CMK (cell line): ENCODE data around the gene RUSC1.

Experiments
- DNase-seq: peaks from one replicate; pipeline ENCODE4 v3.0.0-alpha.2; 2010; ENCODE audit warnings: low read depth

RUSC1 gene

DNA sequence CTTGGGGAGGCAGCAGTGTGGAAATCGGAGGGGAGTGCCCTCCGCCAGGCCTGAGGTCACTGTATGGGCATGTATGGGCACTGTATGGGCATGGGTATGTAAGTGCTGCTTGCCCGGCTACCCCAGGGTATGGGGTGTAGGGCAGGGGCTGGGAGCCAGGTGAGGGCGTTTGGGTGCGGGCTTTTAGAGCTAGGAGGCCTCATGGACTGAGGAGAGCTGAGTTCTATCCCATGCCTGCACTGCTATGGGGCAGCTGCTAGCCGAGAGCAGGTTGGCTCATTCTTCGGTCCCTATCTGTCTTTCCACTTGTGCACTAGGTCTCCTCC lies 24.8 kb upstream of the RUSC1 start:
- no peak for DNase-seq

DNA sequence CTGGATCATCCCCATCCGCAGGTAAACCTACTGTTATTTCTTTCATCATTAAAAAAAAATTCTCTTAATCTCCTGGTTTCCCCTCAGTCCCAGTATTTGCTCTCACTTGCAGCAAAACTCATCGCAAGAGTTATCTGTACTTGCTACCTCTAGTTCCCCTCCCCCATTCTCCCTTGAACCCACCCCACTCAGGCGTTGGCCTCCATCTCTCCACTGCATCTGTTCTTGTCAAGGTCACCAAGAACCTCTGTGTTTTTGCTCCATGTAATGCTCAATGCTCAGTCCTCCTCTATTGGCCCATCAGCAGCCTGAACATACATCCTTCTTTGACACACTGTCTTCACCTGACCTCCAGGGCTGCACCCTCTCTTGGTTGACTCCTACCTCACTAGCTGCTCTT lies 24.0 kb upstream of the RUSC1 start:
- no peak for DNase-seq

DNA sequence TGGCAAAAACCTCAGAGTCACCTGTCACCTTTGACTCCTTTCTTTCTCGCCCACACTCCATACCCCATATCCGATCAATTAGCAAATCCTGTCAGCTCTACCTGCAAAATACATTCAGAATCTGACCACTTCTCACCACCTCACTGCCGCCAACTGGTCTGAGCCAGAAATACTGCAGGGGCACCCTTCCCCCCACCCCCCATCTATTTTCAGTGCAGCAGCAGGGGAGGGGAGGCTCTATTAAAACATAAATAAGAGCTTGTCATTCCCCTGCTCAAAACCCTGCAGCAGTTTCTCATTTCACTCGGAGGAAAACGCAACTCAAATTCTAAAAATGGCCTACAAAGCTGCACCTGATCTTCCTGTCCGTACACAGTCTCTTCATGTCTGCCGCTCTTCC lies 23.3 kb upstream of the RUSC1 start:
- no peak for DNase-seq

DNA sequence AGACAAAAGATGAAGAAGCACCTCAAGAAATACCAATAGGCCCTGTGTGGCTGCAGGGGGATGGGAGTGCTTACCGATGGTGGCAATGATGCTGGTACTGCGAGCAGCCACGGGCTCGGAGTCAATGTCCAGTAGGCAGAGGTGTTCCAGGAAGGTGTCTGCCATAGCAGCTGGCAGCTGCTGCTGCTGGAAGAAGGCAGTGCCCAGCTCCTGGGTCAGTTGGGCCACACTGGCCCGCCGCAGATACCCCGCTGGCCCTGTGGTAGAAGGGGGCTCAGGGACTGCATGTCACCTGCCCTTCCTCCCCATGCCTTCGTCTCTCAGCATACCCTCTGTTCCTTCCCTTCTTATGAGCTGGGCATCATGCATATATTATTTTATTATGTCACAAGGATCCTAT lies 20.7 kb upstream of the RUSC1 start:
- DNase-seq, result no peak

DNA sequence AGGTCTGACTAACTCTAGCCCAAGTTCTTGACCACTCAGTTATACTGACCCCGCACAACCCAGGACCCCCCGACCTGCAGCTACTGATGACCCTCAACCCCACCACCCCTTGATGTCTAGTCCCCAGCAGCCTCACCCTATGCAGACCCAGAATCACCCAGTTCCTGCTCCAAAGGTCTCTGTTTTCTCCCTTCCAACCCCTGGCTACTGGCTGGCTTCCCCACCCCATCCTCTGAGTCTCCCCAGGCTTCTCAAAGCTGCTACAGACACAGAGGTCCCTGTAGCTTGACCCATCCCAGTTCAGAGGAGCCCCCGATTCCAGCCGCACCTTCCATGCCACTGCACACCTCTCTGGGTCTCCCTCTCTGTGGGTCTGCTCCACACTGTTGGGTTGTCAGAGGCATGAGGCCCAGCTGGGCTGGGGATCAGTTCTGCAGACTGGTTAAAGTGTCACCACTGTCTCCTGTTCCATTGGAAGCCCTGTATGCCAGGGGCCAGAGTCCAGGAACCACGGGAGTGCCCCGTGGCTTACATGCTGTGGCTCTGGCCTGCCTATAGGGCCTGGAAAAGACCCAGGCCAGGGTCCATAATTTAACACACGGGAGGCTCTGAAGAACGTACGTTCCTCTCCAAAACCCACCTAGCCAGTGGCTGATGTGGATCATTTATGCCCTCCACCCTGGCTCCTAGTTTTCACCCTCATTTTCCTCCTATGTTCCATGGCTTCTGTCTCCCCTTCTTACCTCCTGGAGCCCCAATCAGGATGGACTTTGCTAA lies 20.0 kb upstream of the RUSC1 start:
- DNase-seq, result no peak

DNA sequence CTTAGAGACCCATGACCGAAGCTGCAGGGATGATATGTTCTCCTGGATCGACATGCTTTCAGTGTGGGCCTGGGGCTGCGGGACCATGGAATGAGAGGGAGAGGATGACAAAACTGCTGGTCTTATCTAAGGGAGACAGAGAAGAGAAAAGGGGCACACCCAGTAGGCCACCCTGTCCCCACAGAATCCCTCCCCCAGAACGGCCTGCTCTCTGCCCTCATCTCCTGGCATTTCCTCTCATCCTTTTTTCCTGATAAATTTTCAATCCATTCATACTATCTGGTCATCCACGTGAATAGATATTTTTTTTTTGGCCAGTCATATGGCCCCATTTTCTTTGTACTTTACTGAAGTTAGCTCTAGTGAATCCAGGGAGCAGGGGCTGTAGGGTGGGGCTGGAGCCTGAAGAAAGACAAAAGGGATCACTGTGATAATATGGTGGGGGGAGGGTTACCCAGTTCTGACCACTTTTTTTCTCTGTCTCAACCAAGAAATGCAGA lies 19.3 kb upstream of the RUSC1 start, which contains the start of gene PKLR:
Gene PKLR (minus strand): TSS at position 97 of the 500 bp plus-strand sequence. CDS start 43 bp downstream, at position 54.
- no peak for DNase-seq

DNA sequence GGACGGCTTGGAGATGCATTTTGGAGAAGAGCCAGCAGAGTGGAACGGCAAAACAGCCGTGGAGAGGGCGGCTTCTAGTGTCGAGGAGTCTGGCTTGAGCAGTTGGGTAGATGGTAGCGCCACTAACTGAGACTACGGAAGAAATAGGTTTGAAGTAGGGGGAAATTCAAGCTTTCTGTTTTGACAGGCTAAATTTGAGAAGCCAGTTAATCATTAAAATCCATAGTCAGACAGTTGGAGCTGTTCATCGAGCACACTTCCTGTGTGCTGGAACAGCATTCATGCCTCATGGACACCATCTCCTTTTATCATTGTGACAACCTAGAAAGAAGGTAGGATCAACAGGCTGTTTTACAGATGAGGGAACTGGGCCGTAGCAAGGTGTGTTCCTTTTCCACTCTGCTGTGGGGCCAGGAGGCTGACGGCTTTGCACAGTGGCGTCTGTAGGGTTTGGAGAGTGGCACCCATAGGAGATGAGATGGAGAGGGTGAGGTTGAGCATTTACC lies 16.1 kb upstream of the RUSC1 start:
- no peak for DNase-seq

DNA sequence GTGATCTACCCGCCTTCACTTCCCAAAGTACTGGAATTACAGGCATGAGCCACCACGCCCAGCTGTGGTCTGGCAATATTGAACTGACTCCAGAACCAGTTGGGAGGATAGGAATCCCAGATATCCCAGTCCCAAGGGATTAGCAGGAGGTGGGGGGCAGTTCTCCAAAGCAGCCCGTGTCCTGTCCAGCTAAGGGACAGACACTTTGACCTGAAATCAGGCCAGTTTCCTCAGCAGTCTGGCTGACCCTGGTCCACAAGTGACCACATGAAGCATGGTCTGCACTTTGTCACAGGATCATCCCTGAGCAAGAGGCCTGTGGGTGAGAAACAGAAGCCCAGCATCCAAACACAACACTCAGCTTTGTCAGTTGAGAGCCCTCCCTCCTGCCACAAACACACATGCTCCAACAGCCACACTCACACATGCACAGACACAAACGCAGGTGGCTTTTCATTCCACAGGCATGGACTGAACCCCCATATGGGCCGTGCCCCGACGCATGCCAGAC lies 14.8 kb upstream of the RUSC1 start:
- no peak for DNase-seq

DNA sequence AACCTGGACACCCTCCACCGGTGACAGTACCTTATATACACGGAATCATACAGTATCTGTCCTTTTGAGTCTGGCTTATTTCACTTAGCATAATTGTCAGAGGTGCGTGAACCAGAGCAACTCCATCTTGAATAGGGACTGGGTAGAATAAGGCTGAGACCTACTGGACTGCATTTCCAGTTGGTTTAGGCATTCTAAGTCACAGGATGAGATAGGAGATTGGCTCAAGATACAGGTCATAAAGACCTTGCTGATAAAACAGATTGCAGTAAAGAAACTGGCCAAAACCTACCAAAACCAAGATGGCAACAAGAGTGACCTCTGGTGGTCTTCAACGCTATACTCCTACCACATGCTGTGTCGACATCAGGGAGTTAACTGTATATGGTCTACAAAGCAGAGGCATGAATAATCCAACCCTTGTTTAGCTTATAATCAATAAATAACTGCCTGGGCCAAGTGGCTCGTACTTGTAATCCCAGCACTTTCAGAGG lies 13.4 kb upstream of the RUSC1 start:
- DNase-seq, result no peak

DNA sequence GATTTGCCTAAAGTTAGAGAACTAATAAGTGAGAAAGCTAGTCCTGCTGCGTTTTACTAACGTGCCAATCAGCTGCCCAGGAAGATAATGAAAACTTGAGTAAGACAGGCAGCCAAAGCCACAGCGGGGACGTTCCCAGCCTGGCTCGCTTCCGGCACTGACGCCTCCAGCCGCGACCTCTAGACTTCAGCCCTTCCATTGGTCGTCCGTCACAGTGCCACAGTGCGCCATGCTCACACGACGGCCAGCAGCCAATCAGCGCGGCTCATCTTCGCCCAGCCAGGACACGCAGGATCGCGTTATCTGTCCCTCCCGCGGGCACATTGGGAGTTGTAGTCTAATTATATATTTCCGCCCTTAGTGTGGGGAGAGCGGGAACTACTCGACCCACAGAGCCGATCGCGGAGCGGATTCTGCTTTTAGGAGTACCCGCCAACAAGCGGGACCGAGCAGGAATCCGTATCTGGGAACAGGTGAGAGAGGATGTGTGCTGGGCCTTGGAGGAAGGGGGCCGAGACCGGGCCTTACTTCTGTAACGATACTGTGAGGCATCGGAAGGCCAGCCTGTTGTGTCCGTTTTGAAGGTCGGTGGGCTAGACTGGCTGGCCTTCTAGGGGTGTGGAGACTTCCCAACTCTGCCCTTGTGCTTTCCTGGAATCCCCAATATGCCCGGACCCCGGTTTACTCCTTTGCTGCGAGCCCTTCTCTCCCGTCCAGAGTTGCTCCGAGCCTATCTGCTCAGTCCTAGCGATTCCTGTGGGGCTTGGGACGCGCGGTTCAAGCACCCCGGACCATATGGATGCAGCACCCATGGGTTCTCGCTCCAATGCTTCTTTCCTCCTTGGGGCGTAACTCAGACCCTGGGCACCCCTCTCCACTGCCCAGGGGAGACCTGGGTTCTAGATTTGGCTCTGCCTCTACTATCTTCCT lies 11.9 kb upstream of the RUSC1 start, which contains the start of gene FDPS:
Gene FDPS (plus strand): TSS at position 374 of the 930 bp plus-strand sequence. CDS start 924 bp downstream, outside the sequence.
- peak; percentile 97 for DNase-seq

DNA sequence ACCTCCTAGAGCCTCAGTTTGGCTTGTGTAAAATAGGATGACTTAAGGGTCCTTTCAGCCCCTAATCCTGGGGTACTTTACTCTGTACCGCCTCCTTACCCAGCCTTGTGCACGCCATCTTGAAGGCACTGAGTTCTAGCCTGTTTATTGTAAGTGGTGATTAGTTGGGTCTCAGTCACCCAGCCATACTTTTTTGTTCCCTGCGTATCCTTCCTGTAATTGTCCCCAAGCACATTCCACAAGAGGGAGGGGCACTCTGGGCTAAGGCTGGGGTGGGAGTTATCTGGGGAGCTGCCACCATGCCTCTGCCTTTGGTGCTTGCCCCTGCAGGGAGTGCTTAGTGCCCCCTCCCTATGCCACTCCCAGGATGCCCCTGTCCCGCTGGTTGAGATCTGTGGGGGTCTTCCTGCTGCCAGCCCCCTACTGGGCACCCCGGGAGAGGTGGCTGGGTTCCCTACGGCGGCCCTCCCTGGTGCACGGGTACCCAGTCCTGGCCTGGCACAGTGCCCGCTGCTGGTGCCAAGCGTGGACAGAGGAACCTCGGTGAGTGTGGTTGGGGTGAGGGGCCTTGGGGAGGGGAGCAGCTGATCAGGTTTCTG lies 11.2 kb upstream of the RUSC1 start:
- DNase-seq, result no peak

DNA sequence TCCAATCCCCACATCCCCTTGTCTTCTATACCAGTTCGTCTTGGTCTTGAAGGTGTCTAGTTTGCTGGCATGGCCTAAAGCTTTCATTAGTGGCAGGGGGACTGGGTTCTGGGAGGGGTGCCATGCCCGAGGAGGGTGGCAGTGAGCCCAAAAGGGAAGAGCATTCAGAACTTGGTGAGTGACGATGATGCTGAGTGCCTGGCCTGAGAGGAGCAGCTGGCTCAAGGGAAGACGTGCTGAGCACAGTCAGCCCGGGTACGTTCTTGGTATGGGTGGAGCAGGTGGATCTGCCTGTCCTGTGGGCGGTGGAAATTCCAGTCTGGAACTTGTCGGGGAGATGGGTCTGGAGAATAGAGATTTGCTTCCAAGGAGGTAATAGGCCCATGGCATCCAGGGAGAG lies 7.4 kb upstream of the RUSC1 start:
- no peak for DNase-seq

DNA sequence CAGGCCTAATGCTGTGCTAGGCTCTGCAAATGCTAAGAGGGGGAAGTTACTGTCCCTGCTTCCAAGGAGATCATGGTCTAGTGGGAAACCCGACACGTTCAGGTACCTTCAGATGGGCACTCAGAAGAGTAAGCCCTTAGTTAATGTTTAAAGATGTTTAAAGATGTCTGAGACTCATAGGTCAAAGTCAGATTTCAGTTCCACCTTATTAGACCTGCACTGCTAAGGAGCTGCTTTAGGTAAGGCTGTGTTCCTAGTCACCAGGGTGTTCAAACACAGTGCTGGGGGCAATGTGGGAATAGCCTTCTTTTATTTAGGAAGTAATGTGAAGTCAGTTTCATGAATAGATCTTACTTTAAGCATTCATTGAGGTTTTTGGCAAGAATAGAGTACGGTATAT lies 3.8 kb upstream of the RUSC1 start:
- no peak for DNase-seq

DNA sequence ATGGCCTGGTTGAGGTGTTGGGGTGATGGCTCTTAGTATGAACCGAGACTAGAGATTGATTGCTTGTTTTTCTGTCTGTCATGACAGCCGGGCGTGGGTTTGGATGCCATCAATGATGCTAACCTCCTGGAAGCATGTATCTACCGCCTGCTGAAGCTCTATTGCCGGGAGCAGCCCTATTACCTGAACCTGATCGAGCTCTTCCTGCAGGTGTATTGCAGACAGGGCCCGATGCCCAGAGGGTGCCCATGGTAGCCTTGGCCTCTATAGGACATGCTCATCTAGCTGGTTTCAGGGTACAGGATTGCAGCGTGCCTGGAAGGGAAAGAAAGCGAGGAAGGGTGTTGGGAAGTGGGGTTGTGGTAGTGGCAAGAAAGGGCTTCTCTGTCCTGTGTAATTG lies 2.6 kb upstream of the RUSC1 start:
- no peak for DNase-seq

DNA sequence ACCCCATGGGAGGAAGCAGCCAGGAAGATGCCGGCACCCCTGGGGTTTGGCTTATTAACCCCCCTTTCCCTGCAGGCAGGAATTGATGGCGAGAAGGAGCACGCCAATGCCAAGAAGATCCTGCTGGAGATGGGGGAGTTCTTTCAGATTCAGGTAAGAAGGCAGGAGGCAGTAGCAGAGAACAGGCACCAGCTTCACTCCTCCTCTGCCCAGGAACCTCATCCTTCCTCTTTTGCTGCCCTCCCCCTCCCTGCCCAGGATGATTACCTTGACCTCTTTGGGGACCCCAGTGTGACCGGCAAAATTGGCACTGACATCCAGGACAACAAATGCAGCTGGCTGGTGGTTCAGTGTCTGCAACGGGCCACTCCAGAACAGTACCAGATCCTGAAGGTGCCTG lies 1.2 kb upstream of the RUSC1 start:
- DNase-seq, result no peak

DNA sequence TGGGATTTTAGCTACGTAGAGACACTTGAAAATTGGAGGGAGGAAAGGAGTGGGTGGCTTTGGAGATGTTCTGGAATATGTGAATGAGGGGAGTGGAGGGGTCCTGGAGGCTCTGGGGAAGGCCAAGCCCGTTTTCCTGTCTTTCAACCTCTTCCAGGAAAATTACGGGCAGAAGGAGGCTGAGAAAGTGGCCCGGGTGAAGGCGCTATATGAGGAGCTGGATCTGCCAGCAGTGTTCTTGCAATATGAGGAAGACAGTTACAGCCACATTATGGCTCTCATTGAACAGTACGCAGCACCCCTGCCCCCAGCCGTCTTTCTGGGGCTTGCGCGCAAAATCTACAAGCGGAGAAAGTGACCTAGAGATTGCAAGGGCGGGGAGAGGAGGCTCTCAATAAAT lies 442 bp upstream of the RUSC1 start:
- DNase-seq, result no peak

DNA sequence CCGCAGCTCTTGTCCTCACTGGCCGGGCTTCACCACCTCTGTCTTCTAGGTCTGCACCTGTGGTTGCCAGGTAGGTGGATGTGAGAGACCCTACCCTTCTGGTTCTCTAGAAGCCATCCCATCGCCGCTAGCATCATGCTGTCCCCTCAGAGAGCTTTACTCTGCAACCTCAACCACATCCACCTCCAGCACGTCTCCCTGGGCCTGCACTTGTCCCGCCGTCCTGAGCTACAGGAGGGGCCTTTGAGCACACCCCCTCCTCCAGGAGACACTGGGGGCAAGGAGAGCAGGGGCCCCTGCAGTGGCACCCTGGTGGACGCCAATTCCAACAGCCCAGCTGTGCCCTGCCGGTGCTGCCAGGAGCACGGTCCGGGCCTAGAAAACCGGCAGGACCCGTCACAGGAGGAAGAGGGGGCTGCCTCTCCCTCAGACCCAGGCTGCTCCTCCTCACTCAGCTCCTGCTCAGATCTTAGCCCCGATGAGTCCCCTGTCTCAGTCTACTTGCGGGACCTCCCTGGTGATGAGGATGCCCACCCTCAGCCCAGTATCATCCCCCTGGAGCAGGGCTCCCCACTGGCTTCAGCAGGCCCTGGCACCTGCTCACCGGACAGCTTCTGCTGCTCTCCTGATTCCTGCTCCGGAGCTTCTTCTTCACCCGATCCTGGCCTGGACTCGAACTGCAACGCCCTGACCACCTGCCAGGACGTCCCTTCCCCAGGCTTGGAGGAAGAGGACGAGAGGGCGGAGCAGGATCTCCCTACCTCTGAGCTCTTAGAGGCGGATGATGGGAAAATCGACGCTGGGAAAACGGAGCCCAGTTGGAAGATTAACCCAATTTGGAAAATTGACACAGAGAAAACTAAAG lies 1.2 kb downstream of the RUSC1 start:
- DNase-seq, result no peak

DNA sequence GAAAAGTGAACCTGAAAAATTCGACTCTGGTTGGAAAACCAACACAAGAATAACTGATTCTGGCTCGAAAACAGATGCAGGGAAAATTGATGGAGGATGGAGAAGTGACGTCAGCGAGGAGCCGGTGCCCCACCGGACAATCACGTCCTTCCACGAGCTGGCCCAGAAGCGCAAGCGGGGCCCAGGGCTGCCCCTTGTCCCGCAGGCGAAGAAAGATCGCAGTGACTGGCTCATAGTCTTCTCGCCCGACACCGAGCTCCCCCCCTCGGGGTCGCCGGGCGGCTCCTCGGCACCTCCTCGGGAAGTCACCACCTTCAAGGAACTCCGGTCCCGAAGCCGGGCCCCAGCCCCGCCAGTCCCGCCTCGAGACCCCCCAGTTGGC lies 1.9 kb downstream of the RUSC1 start:
- DNase-seq, result no peak

DNA sequence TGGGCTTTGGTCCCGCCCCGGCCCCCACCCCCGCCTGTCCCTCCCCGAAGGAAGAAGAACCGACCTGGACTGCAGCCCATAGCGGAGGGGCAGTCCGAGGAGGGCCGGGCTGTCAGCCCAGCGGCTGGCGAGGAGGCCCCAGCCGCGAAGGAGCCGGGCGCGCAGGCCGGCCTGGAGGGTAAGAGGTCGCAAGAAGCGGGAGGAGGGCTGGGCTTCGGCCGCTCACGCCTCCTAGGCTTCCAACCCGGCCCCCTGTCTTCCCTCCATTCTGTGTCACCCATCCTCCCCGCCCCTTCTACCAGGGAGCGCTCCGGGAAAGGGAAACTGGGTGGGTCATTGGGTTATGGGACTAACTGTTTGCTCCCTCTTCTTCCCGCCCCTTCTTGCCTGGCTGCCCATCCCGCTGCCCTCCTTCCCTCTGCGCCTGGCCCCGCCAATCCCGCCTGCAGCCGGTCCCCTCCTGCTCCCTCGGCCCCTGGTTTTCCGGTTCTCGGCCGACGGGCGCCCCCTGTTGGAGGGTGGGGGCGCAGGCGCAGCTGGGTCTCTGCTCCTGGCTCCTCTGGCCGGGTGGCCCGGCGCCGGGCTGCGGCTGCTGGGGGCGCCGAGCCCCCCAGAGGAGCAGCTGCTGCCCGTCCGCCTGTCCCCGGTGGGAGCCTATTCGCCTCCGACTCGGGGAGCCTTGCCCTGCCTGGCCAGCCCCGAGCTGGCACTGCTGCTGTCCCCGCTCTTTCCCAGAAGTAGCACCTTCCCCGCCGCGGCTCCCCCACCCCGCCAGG lies 2.4 kb downstream of the RUSC1 start:
- peak; percentile 78 for DNase-seq

DNA sequence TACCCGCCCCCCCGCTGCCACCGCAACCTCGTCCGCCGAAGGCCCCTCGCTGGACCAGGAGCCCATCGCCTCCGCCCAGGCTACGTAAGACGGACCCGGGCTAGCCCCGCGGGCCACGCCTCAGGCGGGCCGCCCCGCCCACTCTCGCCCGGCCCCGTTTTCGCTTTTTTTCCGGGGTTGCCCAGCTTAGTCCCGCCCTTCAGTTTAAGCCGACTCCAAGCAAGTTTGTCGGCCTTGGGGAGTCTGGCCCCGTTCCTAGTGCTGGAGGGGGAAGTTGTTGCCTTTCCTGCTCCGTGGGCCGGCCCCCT lies 3.0 kb downstream of the RUSC1 start:
- DNase-seq, result peak; percentile 71
